Retina (tissue), 1 donor: ENCODE results near the gene FBXW11.
A peak's percentile ranks its signal among the peaks of the same experiment; 100 is the strongest.

Source experiments
- DNase-seq: peaks from one replicate; pipeline ENCODE4 v3.0.0-alpha.2; 2016

The FBXW11 gene

DNA sequence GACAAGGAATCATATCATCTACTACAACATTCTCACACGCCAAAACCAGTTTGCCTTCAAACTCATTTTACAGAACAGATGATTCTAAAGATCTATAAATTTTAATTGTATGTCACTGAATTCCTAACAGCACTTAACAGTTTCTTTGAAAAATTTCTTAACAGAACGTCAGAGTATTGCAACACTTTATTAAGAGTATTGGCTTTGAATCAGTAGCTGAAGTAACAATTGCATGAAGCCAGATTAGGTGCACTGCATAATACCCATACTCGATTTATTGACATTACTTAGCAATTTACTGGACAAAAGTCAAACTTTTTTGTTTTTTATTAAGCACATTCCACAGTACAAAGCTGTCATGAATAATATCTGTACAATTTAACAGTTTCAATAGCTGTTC lies 145.1 kb downstream of the FBXW11 start:
- no peak for DNase-seq

GRCh38 chr5:171858303-171858702 lies 148.1 kb downstream of the FBXW11 start:
- DNase-seq, result no peak

- DNase-seq, result peak; percentile 80
Observed at GRCh38 chr5:171857489-171857876, 149.0 kb downstream of the FBXW11 start.

- DNase-seq, result no peak
Observed at GRCh38 chr5:171855798-171856763, 150.4 kb downstream of the FBXW11 start.

- no peak for DNase-seq
Observed at GRCh38 chr5:171855265-171855664, 151.2 kb downstream of the FBXW11 start.

DNA sequence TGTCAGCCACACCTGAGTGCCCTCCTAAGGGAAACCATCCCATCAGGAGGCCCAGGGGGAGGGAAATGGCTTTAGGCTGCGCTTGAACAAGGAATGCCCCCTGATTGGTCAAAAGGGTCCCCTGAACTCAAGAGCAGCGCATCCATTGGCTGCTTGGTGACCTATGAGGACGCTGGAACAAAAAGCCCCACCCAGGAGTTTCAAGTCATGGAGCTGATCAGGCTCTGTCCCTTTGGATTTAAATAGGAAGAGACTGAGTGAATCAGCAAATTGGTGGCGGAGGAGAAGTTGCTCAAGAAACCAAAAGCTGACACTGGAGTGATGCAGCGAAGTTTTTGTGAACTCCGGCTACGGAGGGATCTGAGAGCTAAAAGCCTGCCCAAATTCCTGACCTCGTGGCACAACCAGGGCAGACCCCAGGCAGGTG lies 154.2 kb downstream of the FBXW11 start:
- DNase-seq, result no peak

GRCh38 chr5:171851251-171851650 lies 155.2 kb downstream of the FBXW11 start:
- DNase-seq, result no peak

- DNase-seq, result no peak
Observed at GRCh38 chr5:171850324-171850947, 156.0 kb downstream of the FBXW11 start.

- no peak for DNase-seq
Observed at GRCh38 chr5:171849585-171850323, 156.7 kb downstream of the FBXW11 start.

- no peak for DNase-seq
Observed at GRCh38 chr5:171848911-171849520, 157.4 kb downstream of the FBXW11 start.

- DNase-seq, result no peak
Observed at GRCh38 chr5:171848486-171848885, 158.0 kb downstream of the FBXW11 start.

GRCh38 chr5:171848006-171848405 lies 158.4 kb downstream of the FBXW11 start:
- no peak for DNase-seq

- no peak for DNase-seq
Observed at GRCh38 chr5:171847026-171847425, 159.4 kb downstream of the FBXW11 start.

GRCh38 chr5:171846323-171846722 lies 160.1 kb downstream of the FBXW11 start:
- DNase-seq, result peak; percentile 29

DNA sequence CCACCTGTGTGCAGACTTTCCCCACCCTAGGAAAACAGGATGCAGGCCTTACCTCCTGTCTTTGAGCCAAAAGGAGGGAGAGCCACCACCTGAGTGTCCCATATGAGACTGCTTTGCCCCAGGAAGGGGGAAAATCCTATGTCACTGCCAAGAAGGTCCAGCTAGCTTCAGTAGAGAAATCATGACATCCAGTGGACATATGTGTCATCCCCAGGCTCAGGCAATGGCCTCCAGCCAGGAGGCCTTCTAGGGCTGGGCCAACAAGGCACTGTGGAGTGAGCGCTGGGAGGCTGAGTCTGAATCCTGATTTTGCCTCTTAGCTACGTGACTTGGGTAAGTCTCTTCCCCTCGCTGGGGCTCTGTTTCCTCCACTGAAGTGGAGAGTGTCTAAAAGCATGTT lies 160.6 kb downstream of the FBXW11 start:
- peak; percentile 19 for DNase-seq

- no peak for DNase-seq
Observed at GRCh38 chr5:171845040-171845630, 161.3 kb downstream of the FBXW11 start.

DNA sequence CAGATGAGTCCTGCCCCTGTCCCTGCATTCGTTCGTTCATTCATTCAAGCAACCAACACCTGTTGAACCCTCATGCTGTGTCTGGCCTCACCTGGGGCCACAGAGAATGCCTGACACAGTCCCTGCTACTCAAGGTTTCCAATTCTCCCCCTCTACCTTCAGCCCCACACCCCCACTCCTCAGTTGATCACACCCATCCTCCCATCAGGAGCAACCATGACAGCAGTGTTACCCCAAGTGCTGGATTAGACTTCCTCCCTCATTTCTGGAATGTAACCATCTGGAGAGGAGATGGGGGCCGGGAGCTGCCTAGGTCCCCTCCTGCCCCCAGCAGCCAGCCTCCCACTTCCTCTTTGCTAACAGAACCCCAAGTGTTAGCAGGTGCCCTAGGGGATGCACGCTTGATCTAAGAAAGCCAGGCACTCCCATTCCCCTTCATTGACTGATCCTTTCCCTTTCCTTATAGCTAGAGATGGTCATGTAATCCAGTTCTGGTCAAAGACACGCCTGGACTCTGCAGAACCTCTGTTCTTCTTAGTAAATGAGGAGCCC lies 163.6 kb downstream of the FBXW11 start:
- no peak for DNase-seq

DNA sequence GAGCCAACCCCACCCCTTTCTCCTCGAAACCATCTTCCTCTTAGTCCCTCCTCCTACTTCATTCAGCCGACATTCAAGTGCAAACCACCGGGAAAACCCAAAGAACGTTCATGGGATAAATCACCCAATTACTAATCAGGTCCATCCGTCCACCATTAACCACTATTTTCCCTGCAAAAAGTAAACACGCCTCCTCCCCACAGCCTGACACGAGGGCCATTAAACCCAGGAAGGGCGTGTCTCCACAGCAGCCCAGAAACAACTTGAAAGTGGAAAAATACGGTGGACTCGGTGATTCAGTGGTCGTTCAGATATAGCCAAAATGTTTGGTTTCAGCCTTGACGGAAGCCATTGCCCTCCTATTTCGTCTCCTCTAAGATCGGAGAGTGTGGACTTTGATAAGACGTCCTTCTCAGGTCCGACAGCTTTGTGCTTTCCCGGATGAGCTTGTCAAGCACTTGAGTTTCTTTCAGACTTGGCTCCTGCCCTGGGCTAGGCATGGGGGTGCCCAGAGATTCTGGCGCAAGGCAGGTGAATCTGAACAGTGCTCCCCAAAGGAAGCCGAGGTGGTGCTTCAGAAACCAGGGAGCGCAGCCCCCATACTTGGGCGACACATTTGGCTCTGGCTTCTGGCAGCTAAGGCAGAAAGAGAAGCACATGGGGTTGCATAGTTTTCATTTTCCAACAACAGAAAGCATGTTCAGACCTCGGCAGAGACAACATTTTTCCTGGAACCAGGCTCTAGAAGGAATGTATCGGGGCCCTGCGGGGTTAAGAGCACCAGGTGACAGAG lies 164.3 kb downstream of the FBXW11 start:
- DNase-seq, result no peak

GRCh38 chr5:171840711-171841522 lies 165.5 kb downstream of the FBXW11 start:
- no peak for DNase-seq

DNA sequence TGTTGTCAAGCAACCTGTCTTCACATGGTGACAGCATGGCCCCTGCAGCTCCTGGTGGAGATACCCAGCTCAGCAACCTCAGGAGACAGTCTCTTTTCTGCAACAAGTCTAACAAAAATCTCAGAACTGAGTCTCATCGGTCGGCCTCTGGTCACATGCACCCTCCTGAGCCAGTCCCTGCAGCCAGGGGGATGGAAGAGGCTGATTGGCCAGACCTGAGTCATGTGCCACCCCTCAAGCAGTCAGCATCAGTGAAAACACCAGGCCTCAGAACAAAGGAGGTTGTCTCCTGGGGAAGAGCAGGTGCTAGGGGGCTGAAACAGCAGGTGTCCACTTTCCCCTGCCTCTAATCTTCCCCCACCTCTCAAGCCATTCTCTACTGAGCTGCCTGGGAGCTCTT lies 166.4 kb downstream of the FBXW11 start:
- no peak for DNase-seq

DNA sequence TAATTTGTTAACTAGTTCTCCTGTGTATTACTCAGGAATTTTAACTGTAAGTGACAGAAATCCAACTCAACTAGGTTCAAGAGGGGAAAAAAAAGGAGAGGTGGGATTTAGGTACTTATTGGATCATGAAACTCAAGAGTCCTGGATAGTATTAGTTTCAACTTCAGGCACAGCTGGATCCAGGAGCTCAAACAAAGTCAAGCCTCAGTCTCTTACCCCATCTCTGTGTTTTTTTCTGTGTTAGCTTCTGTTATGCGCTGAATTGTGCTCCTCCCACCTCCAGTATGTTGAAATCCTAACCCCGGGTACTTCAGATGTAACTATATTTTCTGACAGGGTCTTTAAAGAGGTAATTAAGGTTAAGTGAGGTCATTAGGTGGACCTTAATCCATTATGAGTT lies 167.3 kb downstream of the FBXW11 start:
- no peak for DNase-seq
